Fibroblast of mammary gland (primary cell): ENCODE data around the gene C15orf39.

Experiments
- DNase-seq: peaks from one replicate; pipeline ENCODE4 v3.0.0-alpha.2; 2010; ENCODE audit warnings: low read depth
- H3K4me3 ChIP-seq: 2 replicates; pipeline ENCODE4 v1.5.1; 2011; ENCODE audit warnings: low read depth, mild to moderate bottlenecking, low read length, moderate library complexity; ENCODE audit not compliant: control insufficient read depth
- TF ChIP-seq, protein P1 (sequence below): conservative IDR thresholded peaks from 2 replicates; pipeline ENCODE4 v1.5.1; 2011; ENCODE audit warnings: low read depth, low read length, inconsistent platforms; ENCODE audit not compliant: control insufficient read depth, insufficient read depth

The C15orf39 gene

GRCh38 chr15:75206803-75207617 lies 5.3 kb downstream of the C15orf39 start:
- TF ChIP-seq, protein P1, sequence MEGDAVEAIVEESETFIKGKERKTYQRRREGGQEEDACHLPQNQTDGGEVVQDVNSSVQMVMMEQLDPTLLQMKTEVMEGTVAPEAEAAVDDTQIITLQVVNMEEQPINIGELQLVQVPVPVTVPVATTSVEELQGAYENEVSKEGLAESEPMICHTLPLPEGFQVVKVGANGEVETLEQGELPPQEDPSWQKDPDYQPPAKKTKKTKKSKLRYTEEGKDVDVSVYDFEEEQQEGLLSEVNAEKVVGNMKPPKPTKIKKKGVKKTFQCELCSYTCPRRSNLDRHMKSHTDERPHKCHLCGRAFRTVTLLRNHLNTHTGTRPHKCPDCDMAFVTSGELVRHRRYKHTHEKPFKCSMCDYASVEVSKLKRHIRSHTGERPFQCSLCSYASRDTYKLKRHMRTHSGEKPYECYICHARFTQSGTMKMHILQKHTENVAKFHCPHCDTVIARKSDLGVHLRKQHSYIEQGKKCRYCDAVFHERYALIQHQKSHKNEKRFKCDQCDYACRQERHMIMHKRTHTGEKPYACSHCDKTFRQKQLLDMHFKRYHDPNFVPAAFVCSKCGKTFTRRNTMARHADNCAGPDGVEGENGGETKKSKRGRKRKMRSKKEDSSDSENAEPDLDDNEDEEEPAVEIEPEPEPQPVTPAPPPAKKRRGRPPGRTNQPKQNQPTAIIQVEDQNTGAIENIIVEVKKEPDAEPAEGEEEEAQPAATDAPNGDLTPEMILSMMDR, result no peak
- no peak for DNase-seq

DNA sequence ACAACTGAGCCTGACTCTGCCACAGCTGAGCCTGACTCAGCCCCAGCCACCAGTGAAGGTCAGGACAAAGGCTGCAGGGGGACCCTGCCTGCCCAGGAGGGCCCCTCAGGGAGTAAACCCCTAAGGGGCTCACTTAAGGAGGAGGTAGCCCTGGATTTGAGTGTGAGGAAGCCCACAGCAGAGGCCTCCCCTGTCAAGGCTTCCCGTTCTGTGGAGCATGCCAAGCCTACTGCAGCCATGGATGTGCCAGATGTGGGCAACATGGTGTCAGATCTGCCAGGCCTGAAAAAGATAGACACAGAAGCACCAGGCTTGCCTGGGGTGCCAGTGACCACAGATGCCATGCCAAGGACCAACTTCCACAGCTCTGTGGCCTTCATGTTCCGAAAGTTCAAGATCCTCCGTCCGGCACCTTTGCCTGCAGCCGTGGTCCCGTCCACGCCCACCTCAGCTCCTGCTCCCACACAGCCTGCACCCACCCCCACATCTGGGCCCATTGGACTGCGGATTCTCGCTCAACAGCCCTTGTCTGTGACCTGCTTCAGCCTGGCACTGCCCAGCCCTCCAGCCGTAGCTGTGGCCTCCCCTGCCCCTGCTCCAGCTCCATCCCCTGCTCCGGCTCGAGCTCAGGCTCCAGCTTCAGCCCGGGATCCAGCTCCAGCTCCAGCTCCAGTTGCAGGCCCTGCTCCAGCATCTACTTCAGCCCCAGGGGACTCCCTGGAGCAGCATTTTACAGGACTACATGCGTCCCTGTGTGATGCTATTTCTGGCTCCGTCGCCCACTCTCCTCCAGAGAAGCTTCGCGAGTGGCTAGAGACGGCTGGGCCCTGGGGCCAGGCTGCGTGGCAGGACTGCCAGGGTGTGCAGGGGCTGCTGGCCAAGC lies 6.2 kb downstream of the C15orf39 start:
- no peak overlapping the region for H3K4me3 ChIP-seq
- no peak for DNase-seq
- TF ChIP-seq, protein P1, result no peak

More at GRCh38 chr15:75206803-75207617, 5.3 kb downstream of the C15orf39 start:
- no peak overlapping the region for H3K4me3 ChIP-seq

- TF ChIP-seq, protein P1, result no peak
- no peak for DNase-seq
- no peak overlapping the region for H3K4me3 ChIP-seq
Observed at GRCh38 chr15:75208501-75209288, 7.0 kb downstream of the C15orf39 start.

DNA sequence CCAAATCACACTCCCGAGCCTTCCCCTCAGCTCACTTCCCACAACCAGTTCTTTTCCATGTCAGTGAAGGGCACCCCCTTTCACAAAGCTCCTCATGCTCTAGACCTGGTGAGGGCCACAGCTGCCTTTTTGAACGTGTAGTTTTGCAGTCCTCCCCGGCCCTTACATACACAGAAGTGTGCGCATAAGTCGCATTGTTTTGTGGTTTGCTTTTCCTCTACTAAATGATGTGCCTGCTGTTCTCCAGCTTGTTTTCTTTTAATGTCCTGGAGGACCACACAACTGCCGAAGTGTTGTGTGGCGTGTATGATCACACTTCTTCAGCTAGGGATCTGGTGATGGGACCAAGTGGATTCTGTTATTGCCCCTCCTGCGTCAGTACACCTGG lies 7.6 kb downstream of the C15orf39 start:
- no peak for DNase-seq
- H3K4me3 ChIP-seq, result no peak overlapping the region

GRCh38 chr15:75210811-75211230 lies 9.1 kb downstream of the C15orf39 start:
- H3K4me3 ChIP-seq, result no peak overlapping the region
- no peak for DNase-seq
- TF ChIP-seq, protein P1, result no peak

More for the DNA sequence above, 7.6 kb downstream of the C15orf39 start:
- TF ChIP-seq, protein P1, result no peak

- no peak overlapping the region for H3K4me3 ChIP-seq
- TF ChIP-seq, protein P1, result no peak
- peak; percentile 25 for DNase-seq
Observed at GRCh38 chr15:75211436-75212199, 9.9 kb downstream of the C15orf39 start.
